Caco-2 (cell line): ENCODE measurements around the gene SNU13. TPM values are rescaled to one million over a fixed set of nuclear protein-coding genes. Genes with fewer than 3 reads are reported as not detected.

Source experiments
- BruUV-seq: library from RNA; stranded (reverse); fragments of 400-500 nt; replicated peaks from 2 replicates; lab custom pipeline; 2021; lab: Mats Ljungman, UMichigan
- CTCF ChIA-PET: fragments of 300-600 bp; sonication (Branson Sonifier 250); formaldehyde crosslinking; loops from one replicate; lab custom pipeline; 2022; ENCODE audit warnings: antibody characterized with exemption; lab: Charles Lee
- POLR2A ChIA-PET: fragments of 300-600 bp; sonication (Branson Sonifier 250); formaldehyde crosslinking; loops from one replicate; lab custom pipeline; 2022; ENCODE audit warnings: antibody characterized with exemption; lab: Charles Lee
- DNase-seq, 2 experiments: peaks; one replicate each; pipeline versions ENCODE4 v3.0.0 to v3.0.0-alpha.2; 2020 to 2022
- H3K27me3 ChIP-seq: replicated peaks from 2 replicates; pipeline ENCODE4 v1.6.0; 2011; ENCODE audit warnings: low read length; ENCODE audit not compliant: control insufficient read depth, insufficient read depth
- H3K36me3 ChIP-seq: 2 replicates; pipeline ENCODE4 v1.5.1; 2011; ENCODE audit warnings: low read length; ENCODE audit not compliant: control insufficient read depth, insufficient read depth
- H3K4me1 ChIP-seq: fragments of 250-450 bp; sonication (Bioruptor Pico); 2 replicates; pipeline ENCODE4 v1.5.1; 2020; ENCODE audit warnings: mild to moderate bottlenecking
- H3K4me3 ChIP-seq: 2 replicates; pipeline ENCODE4 v1.5.1; 2011; ENCODE audit warnings: low read depth, mild to moderate bottlenecking, control low read depth, low read length
- H3K9me3 ChIP-seq: fragments of 250-450 bp; sonication (Bioruptor Pico); 2 replicates; pipeline ENCODE4 v1.5.1; 2020; ENCODE audit warnings: mild to moderate bottlenecking, moderate library complexity
- H3K27ac Mint-ChIP-seq: one replicate; pipeline ENCODE4 v1.8.0; 2022; ENCODE audit warnings: mixed read lengths; ENCODE audit not compliant: unreplicated experiment
- H3K27me3 Mint-ChIP-seq: one replicate; pipeline ENCODE4 v1.8.0; 2022; ENCODE audit warnings: mixed read lengths; ENCODE audit not compliant: insufficient read depth, unreplicated experiment
- H3K36me3 Mint-ChIP-seq: one replicate; pipeline ENCODE4 v1.8.0; 2022; ENCODE audit warnings: mild to moderate bottlenecking, mixed read lengths; ENCODE audit not compliant: insufficient read depth, unreplicated experiment
- H3K4me1 Mint-ChIP-seq: one replicate; pipeline ENCODE4 v1.8.0; 2022; ENCODE audit warnings: low read depth, mixed read lengths; ENCODE audit not compliant: unreplicated experiment
- H3K4me3 Mint-ChIP-seq: one replicate; pipeline ENCODE4 v1.8.0; 2022; ENCODE audit warnings: mild to moderate bottlenecking, moderate library complexity, mixed read lengths; ENCODE audit not compliant: unreplicated experiment
- H3K9me3 Mint-ChIP-seq: one replicate; pipeline ENCODE4 v1.8.0; 2022; ENCODE audit warnings: mixed read lengths; ENCODE audit not compliant: unreplicated experiment
- intact Hi-C: fragments of 100-400 bp; cut with micrococcal nuclease; formaldehyde crosslinking; loops from one replicate; pipeline ENCODE4 v1.10.0; 2022; ENCODE audit not compliant: unreplicated experiment
- total RNA-seq: library from RNA; stranded (reverse); gene quantifications from 2 replicates; pipeline ENCODE4 v1.2.3, GENCODE V29; 2022
- TF ChIP-seq, protein P1 (sequence below), 2 experiments: fragments of 200-600 bp in 1 of 2; IDR thresholded peaks; 1 replicate in 1 of 2; 2 replicates in 1 of 2; pipeline versions ENCODE4 v1.5.1 to v1.8.0; 2011 to 2022; ENCODE audit warnings: antibody characterized with exemption in 1 of 2, control low read depth in 1 of 2, inconsistent platforms in 1 of 2, low read depth in 1 of 2, low read length in 1 of 2, mild to moderate bottlenecking in 1 of 2, moderate library complexity in 1 of 2; ENCODE audit not compliant: insufficient read depth in 1 of 2, severe bottlenecking in 1 of 2, unreplicated experiment in 1 of 2

Gene SNU13
- total RNA-seq, 1 experiment from 2014 or later: 172 TPM

- peaks cover 45% of the 10 kb centered on the region for H3K36me3 Mint-ChIP-seq
- Histone ChIP-seq H3K4me1 (no peaks in the 10 kb centered on the region), H3K4me3 (peak overlapping the region; percentile 62), H3K9me3 (no peaks in the 10 kb centered on the region), H3K36me3 (no peaks in the 10 kb centered on the region; the same call in none of the 2 replicates), H3K27me3 (no peaks in the 10 kb centered on the region)
- intact Hi-C loops: no loop called here
- peak overlapping the region; percentile 82 for H3K4me3 Mint-ChIP-seq
- H3K9me3 Mint-ChIP-seq: no peaks in the 10 kb centered on the region
- H3K27ac Mint-ChIP-seq: peak overlapping the region; percentile 92
- CTCF ChIA-PET: no interaction called here
- TF ChIP-seq, protein P1, sequence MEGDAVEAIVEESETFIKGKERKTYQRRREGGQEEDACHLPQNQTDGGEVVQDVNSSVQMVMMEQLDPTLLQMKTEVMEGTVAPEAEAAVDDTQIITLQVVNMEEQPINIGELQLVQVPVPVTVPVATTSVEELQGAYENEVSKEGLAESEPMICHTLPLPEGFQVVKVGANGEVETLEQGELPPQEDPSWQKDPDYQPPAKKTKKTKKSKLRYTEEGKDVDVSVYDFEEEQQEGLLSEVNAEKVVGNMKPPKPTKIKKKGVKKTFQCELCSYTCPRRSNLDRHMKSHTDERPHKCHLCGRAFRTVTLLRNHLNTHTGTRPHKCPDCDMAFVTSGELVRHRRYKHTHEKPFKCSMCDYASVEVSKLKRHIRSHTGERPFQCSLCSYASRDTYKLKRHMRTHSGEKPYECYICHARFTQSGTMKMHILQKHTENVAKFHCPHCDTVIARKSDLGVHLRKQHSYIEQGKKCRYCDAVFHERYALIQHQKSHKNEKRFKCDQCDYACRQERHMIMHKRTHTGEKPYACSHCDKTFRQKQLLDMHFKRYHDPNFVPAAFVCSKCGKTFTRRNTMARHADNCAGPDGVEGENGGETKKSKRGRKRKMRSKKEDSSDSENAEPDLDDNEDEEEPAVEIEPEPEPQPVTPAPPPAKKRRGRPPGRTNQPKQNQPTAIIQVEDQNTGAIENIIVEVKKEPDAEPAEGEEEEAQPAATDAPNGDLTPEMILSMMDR (IDR thresholded peaks at IDR 0.05; ENCODE audit: insufficient read depth in 1 of 2, low read depth in 1 of 2, low read length in 1 of 2, severe bottlenecking in 1 of 2, unreplicated experiment in 1 of 2): no peak
- H3K4me1 Mint-ChIP-seq: no peaks in the 10 kb centered on the region
- H3K27me3 Mint-ChIP-seq: no peaks in the 10 kb centered on the region
- no peak for DNase-seq
- BruUV-seq: TSS peak; percentile 43
- POLR2A ChIA-PET: interaction anchor here (0.5 kb wide), 1 partner anchor 21 kb away, joined by 9 read pairs; no protein-coding TSS in a partner anchor
Measured at GRCh38 chr22:41681616-41682015, 7.1 kb downstream of the SNU13 start.

- H3K4me3 ChIP-seq: no peak overlapping the region
- intact Hi-C loops: no loop called here
- no peak overlapping the region for H3K4me3 Mint-ChIP-seq
- H3K4me1 ChIP-seq: peaks cover 8% of the 10 kb centered on the region; the same call in 1 of the 2 replicates
- no peaks in the 10 kb centered on the region; the same call in none of the 2 replicates for H3K36me3 ChIP-seq
- POLR2A ChIA-PET: no interaction called here
- TF ChIP-seq, protein P1 (IDR thresholded peaks at IDR 0.05; ENCODE audit: insufficient read depth in 1 of 2, low read depth in 1 of 2, low read length in 1 of 2, severe bottlenecking in 1 of 2, unreplicated experiment in 1 of 2): no peak
- H3K27me3 ChIP-seq: no peaks in the 10 kb centered on the region
- no peaks in the 10 kb centered on the region for H3K27me3 Mint-ChIP-seq
- H3K4me1 Mint-ChIP-seq: no peaks in the 10 kb centered on the region
- no TSS peak for BruUV-seq
- no peak for DNase-seq
- no peak overlapping the region for H3K27ac Mint-ChIP-seq
- no peaks in the 10 kb centered on the region for H3K9me3 ChIP-seq
- peaks cover 80% of the 10 kb centered on the region for H3K36me3 Mint-ChIP-seq
- CTCF ChIA-PET: no interaction called here
- no peaks in the 10 kb centered on the region for H3K9me3 Mint-ChIP-seq
Measured at GRCh38 chr22:41676134-41676533, 12.5 kb downstream of the SNU13 start.

DNA sequence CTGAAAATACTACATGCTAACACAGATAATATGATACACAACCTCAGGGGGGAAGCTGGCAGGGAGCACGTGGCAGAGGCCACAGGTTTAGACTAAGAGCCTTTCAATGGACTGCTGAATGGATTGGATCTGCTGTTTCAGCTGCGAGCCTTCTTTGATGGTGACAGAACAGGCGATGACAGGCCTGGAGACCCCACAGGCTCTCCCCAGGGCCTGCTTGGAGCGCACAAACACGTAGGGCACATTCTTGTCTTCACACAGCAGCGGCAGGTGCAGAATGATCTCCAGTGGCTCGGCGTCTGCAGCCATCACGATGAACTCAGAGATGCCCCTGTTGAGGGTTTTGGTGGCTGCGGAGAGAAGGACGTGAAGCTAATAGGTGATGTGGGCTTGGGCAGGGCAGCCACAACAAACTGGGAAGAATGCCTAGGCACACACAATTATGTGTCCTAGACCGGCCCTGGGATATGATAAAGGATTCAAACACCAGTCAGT lies 13.8 kb downstream of the SNU13 start:
- Histone ChIP-seq H3K36me3 (no peaks in the 10 kb centered on the region; the same call in none of the 2 replicates), H3K9me3 (no peaks in the 10 kb centered on the region), H3K4me3 (no peak overlapping the region), H3K4me1 (peaks cover 8% of the 10 kb centered on the region; the same call in 1 of the 2 replicates), H3K27me3 (no peaks in the 10 kb centered on the region)
- ChIA-PET POLR2A (no interaction called here), CTCF (no interaction called here)
- no TSS peak for BruUV-seq
- Mint-ChIP-seq H3K36me3 (peaks cover 77% of the 10 kb centered on the region), H3K4me1 (no peaks in the 10 kb centered on the region), H3K27me3 (no peaks in the 10 kb centered on the region), H3K4me3 (no peak overlapping the region), H3K27ac (no peak overlapping the region), H3K9me3 (no peaks in the 10 kb centered on the region)
- TF ChIP-seq, protein P1 (IDR thresholded peaks at IDR 0.05; ENCODE audit: insufficient read depth in 1 of 2, low read depth in 1 of 2, low read length in 1 of 2, severe bottlenecking in 1 of 2, unreplicated experiment in 1 of 2): no peak
- DNase-seq: no peak
- intact Hi-C loops: no loop called here
